Measurements from ENCODE around the gene SLF2. TPM values are rescaled to one million over a fixed set of nuclear protein-coding genes. Genes with fewer than 3 reads are reported as not detected.

Gene SLF2
- total and polyA plus RNA-seq, 11 donors, result 7.5 to 26.9 (median 16.2) TPM

DNA sequence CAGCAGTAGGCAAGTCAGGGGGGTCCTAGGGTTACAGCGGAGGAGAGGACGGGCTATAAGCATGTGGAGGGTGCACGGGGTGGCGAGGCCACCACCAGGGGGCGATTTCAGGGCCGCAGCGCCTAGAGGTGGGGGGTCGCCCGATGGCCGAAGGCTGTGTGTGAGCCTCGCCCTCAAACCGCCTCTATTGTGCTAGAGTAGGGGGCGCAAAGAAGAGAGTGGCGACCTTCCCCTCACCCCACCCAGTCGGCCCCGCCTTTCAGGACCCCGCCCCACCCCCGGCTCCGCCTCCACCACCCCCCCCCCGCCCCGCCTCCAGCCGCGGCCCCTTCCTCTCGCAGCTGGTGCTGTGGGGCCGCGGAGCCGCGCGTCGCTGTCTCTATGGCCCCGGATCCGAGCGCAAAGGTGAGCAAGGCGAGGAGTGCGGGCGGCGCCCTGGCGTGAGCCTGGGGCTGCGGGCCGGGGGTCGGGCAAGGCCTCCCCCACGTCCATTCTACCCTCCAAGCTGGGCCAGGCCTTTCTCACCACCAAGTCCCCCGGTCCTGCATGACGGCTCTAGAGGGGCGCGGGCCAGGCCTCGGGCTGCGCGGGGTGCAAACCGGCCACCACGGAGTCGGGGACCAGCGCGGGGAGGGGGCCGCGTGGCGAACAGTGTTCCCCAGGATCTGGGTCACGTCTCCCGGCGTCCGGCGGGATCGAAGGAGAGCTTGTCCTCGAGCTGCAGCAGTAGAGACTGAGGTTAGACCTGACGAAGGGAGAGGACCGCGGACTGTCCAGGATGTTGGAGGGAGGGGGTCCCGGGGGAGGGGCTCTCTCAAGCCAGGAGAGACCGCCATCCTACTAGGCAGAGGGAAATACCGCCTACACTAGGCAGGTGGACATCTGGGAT, 56.7 kb downstream of the SLF2 start, which contains the start of gene SEMA4G:
SEMA4G (plus strand) TSS at position 318 of the 889 bp plus-strand sequence. CDS start 3,409 bp downstream, outside the sequence.
- H3K36me3 ChIP-seq, result peaks cover 0 to 25% (median 18%) of the 10 kb centered on the region in 9 donors
- 1 to 3% (median 2%) methylated on average over 21 to 70 of the region's 70 CpGs for WGBS, 4 donors
- intact Hi-C loops (cut with DNase I), result loop anchor here in 4 of 10 donors (2.0 kb wide), 2 partner anchors 43 to 45 kb away; no protein-coding TSS in a partner anchor
- H3K4me3 ChIP-seq, result peak within 1 kb of the TSS; percentile 47 to 75 (median 62)
- TF ChIP-seq, protein P1, sequence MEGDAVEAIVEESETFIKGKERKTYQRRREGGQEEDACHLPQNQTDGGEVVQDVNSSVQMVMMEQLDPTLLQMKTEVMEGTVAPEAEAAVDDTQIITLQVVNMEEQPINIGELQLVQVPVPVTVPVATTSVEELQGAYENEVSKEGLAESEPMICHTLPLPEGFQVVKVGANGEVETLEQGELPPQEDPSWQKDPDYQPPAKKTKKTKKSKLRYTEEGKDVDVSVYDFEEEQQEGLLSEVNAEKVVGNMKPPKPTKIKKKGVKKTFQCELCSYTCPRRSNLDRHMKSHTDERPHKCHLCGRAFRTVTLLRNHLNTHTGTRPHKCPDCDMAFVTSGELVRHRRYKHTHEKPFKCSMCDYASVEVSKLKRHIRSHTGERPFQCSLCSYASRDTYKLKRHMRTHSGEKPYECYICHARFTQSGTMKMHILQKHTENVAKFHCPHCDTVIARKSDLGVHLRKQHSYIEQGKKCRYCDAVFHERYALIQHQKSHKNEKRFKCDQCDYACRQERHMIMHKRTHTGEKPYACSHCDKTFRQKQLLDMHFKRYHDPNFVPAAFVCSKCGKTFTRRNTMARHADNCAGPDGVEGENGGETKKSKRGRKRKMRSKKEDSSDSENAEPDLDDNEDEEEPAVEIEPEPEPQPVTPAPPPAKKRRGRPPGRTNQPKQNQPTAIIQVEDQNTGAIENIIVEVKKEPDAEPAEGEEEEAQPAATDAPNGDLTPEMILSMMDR (IDR thresholded peaks at IDR 0.05), result peak; percentile 58 to 79 (median 66)
- TF ChIP-seq POLR2A (IDR thresholded peaks at IDR 0.05), result no peak
- H3K27ac ChIP-seq, result peak within 1 kb of the TSS in 1 of 12 donors; percentile 9
- no peaks in the 10 kb centered on the region for H3K9me3 ChIP-seq
- peak; percentile 50 to 80 (median 73) for ATAC-seq
- DNase-seq, result peak in 2 of 5 donors; percentile 45 to 53
- peaks cover 0 to 17% (median 14%) of the 10 kb centered on the region in 12 donors for H3K4me1 ChIP-seq
- H3K27me3 ChIP-seq, result peaks cover 0 to 5% (median 0%) of the 10 kb centered on the region in 9 donors

DNA sequence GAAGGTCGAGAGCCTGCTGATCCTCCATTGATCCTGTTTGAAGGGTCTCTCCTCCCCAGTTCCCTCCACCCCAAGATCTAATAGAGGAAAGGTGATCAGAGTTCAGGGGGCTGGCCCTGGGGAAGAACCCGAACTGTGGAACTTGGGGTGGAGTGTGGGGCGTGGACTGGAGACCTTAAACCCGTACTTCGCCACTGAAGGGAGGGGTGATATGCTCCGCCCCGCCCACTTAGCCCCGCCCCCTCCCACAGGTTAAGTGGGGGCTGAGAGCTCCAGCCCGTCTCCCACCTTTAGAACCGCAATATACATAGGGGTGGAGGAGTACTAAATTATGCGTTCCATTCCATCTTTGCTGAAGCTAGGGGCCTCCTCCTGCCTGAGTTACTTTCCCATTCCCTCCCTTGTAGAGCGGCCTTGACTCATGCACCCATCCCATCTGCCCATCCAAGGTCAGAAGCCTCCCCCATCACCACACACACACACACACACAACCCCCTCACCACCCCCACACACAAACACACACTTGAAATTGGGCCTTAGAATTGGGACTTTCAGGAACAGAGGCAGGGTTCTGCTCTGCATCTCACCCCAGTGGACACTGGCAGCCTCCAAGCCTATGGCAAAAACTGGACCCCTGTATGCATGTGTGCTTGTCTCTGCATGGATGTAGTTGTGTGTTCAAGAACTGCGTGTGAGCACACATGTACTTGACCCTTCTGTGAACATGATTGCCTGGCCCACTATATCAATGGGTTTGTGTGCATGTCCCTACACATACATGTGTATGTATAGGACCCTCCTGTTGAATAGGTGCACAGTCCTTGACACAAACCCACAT, 57.5 kb downstream of the SLF2 start:
- Histone ChIP-seq H3K4me3 (peak overlapping the region in 9 of 12 donors; percentile 54 to 75 (median 62)), H3K9me3 (no peaks in the 10 kb centered on the region), H3K27ac (no peak overlapping the region), H3K27me3 (peaks cover 0 to 5% (median 0%) of the 10 kb centered on the region in 9 donors), H3K36me3 (peaks cover 0 to 16% (median 13%) of the 10 kb centered on the region in 9 donors), H3K4me1 (peaks cover 0 to 17% (median 14%) of the 10 kb centered on the region in 12 donors)
- intact Hi-C loops (cut with DNase I), result no loop called here
- peak in 1 of 4 donors; percentile 15 for ATAC-seq
- no peak for DNase-seq
- no peak for TF ChIP-seq POLR2A (IDR thresholded peaks at IDR 0.05)
- TF ChIP-seq, protein P1 (IDR thresholded peaks at IDR 0.05), result no peak
- WGBS, 4 donors, result 53 to 74% (median 60%) methylated on average over 11 to 13 of the region's 13 CpGs

DNA sequence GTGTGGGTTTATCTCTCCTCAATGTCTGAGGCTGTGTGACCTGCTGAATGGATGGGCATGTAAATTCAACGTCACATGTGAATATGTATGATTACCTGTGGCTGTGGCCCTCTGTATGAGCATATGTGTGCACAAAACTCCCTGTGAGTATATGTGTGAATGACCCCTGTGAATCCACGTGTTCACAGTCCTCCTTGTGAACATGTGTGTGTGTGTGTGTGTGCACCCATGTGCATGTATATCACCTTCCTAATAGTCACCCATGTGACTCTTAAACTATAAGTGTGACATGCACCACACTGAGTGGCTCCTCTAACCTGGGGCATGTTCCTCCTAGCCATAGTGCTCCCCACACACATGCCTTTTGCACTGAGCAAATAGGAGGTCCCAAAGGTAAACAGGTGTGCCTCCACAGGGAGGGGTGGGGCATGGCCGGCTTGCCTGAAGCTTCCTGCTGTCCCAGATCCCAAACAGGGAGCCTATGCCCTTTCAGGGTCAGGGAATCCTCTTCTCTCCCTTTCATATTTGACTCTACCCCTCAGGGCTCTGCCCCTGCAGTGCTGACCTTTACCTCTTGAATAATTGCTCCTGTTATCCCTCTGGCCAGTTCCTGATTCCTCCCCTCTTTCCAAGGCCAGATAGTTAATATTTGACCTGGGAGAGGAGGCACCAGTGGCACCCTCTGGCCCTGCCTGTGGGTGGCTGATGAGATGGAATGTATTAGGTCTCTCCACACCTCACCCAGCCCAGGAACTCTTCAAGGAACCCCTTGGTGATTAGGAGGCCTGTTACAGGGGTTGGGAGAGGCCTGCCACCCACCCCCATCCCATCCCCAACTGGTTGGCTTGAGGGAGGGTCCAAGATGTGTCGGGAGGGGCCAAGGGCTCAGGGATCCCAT, 58.4 kb downstream of the SLF2 start:
- no peak for DNase-seq
- no peak for ATAC-seq
- Histone ChIP-seq H3K4me1 (peaks cover 0 to 17% (median 14%) of the 10 kb centered on the region in 12 donors), H3K27me3 (peaks cover 0 to 5% (median 0%) of the 10 kb centered on the region in 9 donors), H3K27ac (no peak overlapping the region), H3K9me3 (no peaks in the 10 kb centered on the region), H3K4me3 (no peak overlapping the region), H3K36me3 (peaks cover 0 to 8% (median 6%) of the 10 kb centered on the region in 9 donors)
- TF ChIP-seq POLR2A (IDR thresholded peaks at IDR 0.05), result no peak
- intact Hi-C loops (cut with DNase I), result loop anchor here in 1 of 10 donors (1.0 kb wide), 1 partner anchor 44 kb away; no protein-coding TSS in a partner anchor
- 69 to 85% (median 78%) methylated on average over 4 of the region's 4 CpGs for WGBS, 4 donors
